MCF 10A (cell line): Measurements from ENCODE around the gene TAF4. TPM values are rescaled to one million over a fixed set of nuclear protein-coding genes. Genes with fewer than 3 reads are reported as not detected.

Source experiments
- BruUV-seq: library from RNA; stranded (reverse); fragments of 400-500 nt; replicated peaks from 2 replicates; lab custom pipeline; 2021; lab: Mats Ljungman, UMichigan
- CTCF ChIA-PET: fragments of 300-600 bp; sonication (Branson Sonifier 250); formaldehyde crosslinking; extraction: SDS; loops from one replicate; lab custom pipeline; 2021; ENCODE audit warnings: antibody characterized with exemption, inconsistent platforms; lab: Yijun Ruan, JAX
- POLR2A ChIA-PET: fragments of 300-600, 350-650 bp; sonication (Branson Sonifier 250); formaldehyde crosslinking; extraction: SDS; loops from one replicate; lab custom pipeline; 2020; ENCODE audit warnings: antibody characterized with exemption, inconsistent platforms; lab: Yijun Ruan, JAX
- DNase-seq: peaks from one replicate; pipeline ENCODE4 v3.0.0-alpha.2; 2018; ENCODE audit not compliant: unreplicated experiment
- H3K27ac Mint-ChIP-seq: one replicate; pipeline ENCODE4 v1.8.0; 2022; ENCODE audit warnings: mild to moderate bottlenecking, low read depth, mixed read lengths; ENCODE audit not compliant: unreplicated experiment
- H3K27me3 Mint-ChIP-seq: one replicate; pipeline ENCODE4 v1.8.0; 2022; ENCODE audit warnings: mixed read lengths; ENCODE audit not compliant: insufficient read depth, unreplicated experiment
- H3K36me3 Mint-ChIP-seq: one replicate; pipeline ENCODE4 v1.8.0; 2022; ENCODE audit warnings: mild to moderate bottlenecking, moderate library complexity, mixed read lengths; ENCODE audit not compliant: insufficient read depth, unreplicated experiment
- H3K4me1 Mint-ChIP-seq: one replicate; pipeline ENCODE4 v1.8.0; 2022; ENCODE audit warnings: mixed read lengths; ENCODE audit not compliant: insufficient read depth, unreplicated experiment
- H3K4me3 Mint-ChIP-seq: one replicate; pipeline ENCODE4 v1.8.0; 2022; ENCODE audit warnings: mild to moderate bottlenecking, moderate library complexity, mixed read lengths; ENCODE audit not compliant: unreplicated experiment
- H3K9me3 Mint-ChIP-seq: one replicate; pipeline ENCODE4 v1.8.0; 2022; ENCODE audit warnings: mixed read lengths; ENCODE audit not compliant: unreplicated experiment
- intact Hi-C: fragments of 100-400 bp; cut with micrococcal nuclease; formaldehyde crosslinking; loops from 2 replicates; pipeline ENCODE4 v1.14.1; 2022
- total RNA-seq: library from RNA; stranded (reverse); gene quantifications from 2 replicates; pipeline ENCODE4 v1.2.3, GENCODE V29; 2022
- TF ChIP-seq, protein P1 (sequence below): fragments of 200-600 bp; IDR thresholded peaks from one replicate; pipeline ENCODE4 v1.8.0; 2022; ENCODE audit warnings: antibody characterized with exemption, mild to moderate bottlenecking; ENCODE audit not compliant: unreplicated experiment

TAF4 gene
- total RNA-seq, 1 experiment from 2014 or later, result 15.9 TPM

DNA sequence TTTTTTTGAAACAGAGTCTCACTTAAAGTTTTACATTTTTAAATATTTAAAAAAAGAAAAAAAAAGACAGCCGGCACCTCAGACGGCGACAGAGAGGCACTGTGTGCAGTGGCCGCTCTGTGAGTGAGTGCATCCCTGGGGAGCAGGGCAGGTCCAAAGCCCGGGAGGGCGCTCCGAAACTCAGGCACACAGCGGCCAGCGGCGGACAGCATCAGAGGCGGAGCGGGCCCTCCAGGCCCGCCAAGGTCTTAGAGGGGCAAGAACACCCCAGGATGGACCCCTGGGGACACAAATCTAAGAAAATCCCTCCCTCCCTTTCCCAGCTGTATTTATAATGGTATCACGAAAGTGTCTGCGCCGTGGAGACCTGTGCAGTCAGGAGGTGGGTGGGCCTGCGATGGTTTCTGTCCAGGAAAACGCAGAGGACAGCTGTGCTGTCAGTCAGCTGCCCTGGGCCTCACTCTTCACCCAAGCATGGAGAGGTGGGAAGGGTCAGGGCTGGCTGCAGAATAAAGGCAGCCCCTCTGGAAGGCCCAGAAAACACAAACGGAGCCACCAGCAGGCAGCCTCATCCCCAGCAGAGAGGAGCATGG lies 43.8 kb downstream of the TAF4 start:
- no peaks in the 10 kb centered on the region for H3K9me3 Mint-ChIP-seq
- no peaks in the 10 kb centered on the region for H3K27me3 Mint-ChIP-seq
- CTCF ChIA-PET, result interaction anchor here (0.5 to 0.6 kb wide), 3 partner anchors 10 to 1907 kb away, joined by 3 to 4 read pairs (median 3); no protein-coding TSS in a partner anchor
- DNase-seq, result no peak
- intact Hi-C loops, result no loop called here
- no peaks in the 10 kb centered on the region for H3K4me1 Mint-ChIP-seq
- POLR2A ChIA-PET, result no interaction called here
- no peak overlapping the region for H3K27ac Mint-ChIP-seq
- TF ChIP-seq, protein P1, sequence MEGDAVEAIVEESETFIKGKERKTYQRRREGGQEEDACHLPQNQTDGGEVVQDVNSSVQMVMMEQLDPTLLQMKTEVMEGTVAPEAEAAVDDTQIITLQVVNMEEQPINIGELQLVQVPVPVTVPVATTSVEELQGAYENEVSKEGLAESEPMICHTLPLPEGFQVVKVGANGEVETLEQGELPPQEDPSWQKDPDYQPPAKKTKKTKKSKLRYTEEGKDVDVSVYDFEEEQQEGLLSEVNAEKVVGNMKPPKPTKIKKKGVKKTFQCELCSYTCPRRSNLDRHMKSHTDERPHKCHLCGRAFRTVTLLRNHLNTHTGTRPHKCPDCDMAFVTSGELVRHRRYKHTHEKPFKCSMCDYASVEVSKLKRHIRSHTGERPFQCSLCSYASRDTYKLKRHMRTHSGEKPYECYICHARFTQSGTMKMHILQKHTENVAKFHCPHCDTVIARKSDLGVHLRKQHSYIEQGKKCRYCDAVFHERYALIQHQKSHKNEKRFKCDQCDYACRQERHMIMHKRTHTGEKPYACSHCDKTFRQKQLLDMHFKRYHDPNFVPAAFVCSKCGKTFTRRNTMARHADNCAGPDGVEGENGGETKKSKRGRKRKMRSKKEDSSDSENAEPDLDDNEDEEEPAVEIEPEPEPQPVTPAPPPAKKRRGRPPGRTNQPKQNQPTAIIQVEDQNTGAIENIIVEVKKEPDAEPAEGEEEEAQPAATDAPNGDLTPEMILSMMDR, result no peak
- BruUV-seq, result no TSS peak
- H3K36me3 Mint-ChIP-seq, result no peaks in the 10 kb centered on the region
- no peak overlapping the region for H3K4me3 Mint-ChIP-seq

DNA sequence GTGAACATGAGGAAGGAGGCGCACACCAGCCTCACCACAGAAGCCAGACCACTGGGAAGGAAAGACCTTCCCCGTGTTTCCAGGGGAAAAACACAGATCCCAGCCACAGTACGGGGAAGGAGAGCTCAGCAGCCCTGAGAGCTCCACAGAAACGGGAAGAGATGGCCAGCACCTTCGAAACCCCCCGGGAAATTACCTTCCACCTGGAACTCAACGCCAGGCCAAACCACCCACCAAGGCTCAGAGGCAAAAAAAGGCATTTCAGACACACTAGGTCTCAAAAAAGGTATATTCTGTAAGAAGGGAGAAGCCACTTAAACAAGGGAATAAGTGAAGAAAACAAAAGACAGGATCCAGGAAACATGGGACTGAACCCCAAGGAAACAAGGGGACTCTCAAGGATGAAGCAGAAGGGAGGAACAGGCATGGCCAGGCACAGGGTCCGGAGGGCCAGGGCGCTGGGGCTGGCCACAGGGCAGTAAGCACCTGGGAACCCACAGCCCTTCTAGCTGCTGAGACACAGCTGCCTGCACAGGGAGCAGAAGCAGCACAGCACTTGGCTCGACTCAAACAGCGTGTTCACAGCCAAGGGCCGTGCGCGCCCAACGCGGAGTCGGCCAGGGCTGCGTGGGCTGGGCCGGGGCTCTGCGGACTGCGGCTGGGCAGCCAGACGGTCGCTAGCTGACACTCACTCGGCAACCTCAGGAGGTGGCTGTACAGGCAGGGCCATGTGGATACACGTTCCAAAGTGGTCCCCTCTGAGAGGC lies 44.6 kb downstream of the TAF4 start:
- Mint-ChIP-seq H3K4me3 (no peak overlapping the region), H3K36me3 (no peaks in the 10 kb centered on the region), H3K9me3 (no peaks in the 10 kb centered on the region), H3K27ac (no peak overlapping the region), H3K27me3 (no peaks in the 10 kb centered on the region), H3K4me1 (no peaks in the 10 kb centered on the region)
- BruUV-seq, result no TSS peak
- no peak for DNase-seq
- TF ChIP-seq, protein P1, result no peak
- CTCF ChIA-PET, result interaction anchor here (0.5 to 3.3 kb wide), 5 partner anchors 10 to 1907 kb away, joined by 3 to 19 read pairs (median 4); no protein-coding TSS in a partner anchor
- POLR2A ChIA-PET, result no interaction called here
- intact Hi-C loops, result no loop called here

DNA sequence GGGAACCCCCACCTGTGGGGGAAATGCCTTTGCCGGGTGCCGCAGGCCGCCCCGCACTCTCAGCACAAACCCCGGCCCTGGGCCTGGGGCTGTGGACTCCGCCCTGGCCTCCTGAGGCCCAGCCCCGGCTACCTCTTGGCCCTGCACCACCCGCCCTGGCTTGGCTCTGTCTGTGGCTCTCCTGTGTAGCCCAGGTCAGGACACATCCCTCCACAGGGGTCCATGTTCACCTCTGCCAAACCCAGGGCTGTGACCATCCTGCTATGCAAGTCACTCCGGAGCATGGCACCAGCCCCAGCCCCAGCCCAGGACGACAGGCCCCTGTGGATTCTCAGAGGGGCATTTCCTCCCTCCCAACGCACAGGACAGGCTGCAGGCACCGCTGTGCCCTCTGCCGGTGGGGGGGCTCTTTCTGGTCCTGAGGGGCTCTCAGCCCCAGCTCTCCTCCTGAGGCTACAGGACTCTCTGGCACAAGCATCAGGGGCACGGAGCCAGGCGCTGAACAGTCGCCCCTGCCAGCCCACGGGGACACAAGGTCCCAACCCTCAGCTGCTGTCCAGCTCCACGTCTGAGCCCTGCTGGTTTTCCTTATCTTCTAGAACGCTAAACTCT lies 45.7 kb downstream of the TAF4 start:
- TF ChIP-seq, protein P1, result no peak
- Mint-ChIP-seq H3K4me3 (no peak overlapping the region), H3K27me3 (no peaks in the 10 kb centered on the region), H3K4me1 (no peaks in the 10 kb centered on the region), H3K36me3 (no peaks in the 10 kb centered on the region), H3K27ac (no peak overlapping the region), H3K9me3 (no peaks in the 10 kb centered on the region)
- DNase-seq, result no peak
- ChIA-PET CTCF (interaction anchor here (1.2 to 3.3 kb wide), 2 partner anchors 9 to 13 kb away, joined by 4 to 19 read pairs; no protein-coding TSS in a partner anchor), POLR2A (no interaction called here)
- intact Hi-C loops, result no loop called here
- no TSS peak for BruUV-seq

DNA sequence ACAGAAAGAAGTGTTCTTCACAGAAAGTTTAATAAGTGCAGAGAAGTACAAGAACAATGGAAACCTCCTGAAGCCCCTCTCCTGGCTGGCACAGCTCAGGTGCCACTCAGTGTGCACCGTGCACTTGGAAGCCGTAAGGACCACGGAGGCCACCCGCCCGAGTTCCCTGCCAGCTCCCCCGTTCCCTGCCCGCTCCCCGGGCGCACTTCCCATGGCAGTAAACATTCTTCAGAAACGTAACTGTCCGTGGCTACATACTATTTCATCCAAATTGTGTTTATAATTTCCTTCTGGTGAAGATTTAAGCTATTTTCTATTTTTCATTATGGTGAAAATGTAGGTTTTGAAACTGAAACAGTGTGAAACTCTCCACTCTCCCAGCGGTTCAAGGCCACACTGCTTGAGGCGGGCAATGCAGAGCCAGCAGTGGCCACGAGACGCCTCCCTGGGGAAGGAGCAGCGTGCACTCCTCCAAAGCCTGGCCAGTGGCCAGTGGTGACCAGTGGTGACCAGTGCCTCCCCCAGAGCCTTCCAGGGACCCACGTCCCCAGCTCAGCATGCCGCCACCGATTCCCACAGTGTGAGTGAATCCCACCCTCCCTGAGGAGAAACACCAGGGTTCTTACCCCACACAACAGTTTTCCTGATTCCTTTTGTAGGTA lies 46.4 kb downstream of the TAF4 start:
- no TSS peak for BruUV-seq
- DNase-seq, result no peak
- CTCF ChIA-PET, result interaction anchor here (0.6 to 3.3 kb wide), 3 partner anchors 8 to 117 kb away, joined by 3 to 19 read pairs (median 3); no protein-coding TSS in a partner anchor
- Mint-ChIP-seq H3K36me3 (no peaks in the 10 kb centered on the region), H3K9me3 (no peaks in the 10 kb centered on the region), H3K4me3 (no peak overlapping the region), H3K4me1 (no peaks in the 10 kb centered on the region), H3K27me3 (no peaks in the 10 kb centered on the region), H3K27ac (no peak overlapping the region)
- TF ChIP-seq, protein P1, result no peak
- POLR2A ChIA-PET, result no interaction called here
- intact Hi-C loops, result no loop called here
